Measurements from ENCODE around the gene L3MBTL4. TPM values are rescaled to one million over a fixed set of nuclear protein-coding genes. Genes with fewer than 3 reads are reported as not detected.

The L3MBTL4 gene
- total and polyA plus RNA-seq, 8 donors, result 5.7 to 13.9 (median 6.9) TPM

DNA sequence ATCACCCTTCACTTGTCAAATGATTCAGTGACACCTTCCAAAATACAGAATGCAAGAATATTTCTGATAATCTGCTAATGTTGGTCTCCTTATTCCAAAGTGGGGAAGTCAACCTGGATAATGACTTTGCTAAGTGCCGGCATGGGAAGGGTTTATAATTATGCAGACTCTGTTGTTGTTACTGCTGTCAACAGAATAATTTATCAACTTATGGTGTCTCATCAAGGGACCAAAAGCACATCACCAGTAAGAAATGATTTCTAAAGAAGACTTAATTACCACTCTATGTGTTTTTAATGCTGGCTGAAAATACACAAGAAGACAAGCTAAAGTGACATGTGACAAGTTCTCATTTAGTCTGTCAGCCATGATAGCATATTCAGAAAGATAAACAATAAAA, 403.8 kb downstream of the L3MBTL4 start:
- Histone ChIP-seq H3K27me3 (no peaks in the 10 kb centered on the region), H3K9me3 (no peaks in the 10 kb centered on the region), H3K27ac (no peak overlapping the region), H3K4me1 (no peaks in the 10 kb centered on the region), H3K36me3 (no peaks in the 10 kb centered on the region), H3K4me3 (no peak overlapping the region)
- no peak for DNase-seq
- TF ChIP-seq, protein P1, sequence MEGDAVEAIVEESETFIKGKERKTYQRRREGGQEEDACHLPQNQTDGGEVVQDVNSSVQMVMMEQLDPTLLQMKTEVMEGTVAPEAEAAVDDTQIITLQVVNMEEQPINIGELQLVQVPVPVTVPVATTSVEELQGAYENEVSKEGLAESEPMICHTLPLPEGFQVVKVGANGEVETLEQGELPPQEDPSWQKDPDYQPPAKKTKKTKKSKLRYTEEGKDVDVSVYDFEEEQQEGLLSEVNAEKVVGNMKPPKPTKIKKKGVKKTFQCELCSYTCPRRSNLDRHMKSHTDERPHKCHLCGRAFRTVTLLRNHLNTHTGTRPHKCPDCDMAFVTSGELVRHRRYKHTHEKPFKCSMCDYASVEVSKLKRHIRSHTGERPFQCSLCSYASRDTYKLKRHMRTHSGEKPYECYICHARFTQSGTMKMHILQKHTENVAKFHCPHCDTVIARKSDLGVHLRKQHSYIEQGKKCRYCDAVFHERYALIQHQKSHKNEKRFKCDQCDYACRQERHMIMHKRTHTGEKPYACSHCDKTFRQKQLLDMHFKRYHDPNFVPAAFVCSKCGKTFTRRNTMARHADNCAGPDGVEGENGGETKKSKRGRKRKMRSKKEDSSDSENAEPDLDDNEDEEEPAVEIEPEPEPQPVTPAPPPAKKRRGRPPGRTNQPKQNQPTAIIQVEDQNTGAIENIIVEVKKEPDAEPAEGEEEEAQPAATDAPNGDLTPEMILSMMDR (IDR thresholded peaks at IDR 0.05), result no peak
- intact Hi-C loops (cut with DNase I), result no loop called here
- no peak for ATAC-seq

DNA sequence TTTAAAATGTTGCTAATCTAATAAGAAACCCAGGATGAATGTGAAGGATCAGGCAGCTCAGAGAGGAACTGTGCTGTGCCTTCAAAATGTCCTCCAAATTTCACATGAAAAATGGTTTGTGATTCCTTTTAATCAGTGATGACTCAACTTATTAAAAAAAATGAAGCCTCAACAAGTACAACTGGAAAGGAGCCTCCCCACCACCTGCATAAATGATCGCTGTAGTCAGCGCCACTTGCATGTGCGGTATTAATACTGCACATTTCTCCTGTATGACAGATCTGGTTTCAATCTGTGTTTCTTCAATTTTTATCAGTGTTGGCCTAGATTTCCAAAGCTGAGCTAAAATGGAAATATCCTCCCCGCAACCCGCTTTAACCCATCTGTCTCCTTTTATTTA, 404.4 kb downstream of the L3MBTL4 start:
- H3K36me3 ChIP-seq, result no peaks in the 10 kb centered on the region
- H3K27ac ChIP-seq, result no peak overlapping the region
- H3K27me3 ChIP-seq, result no peaks in the 10 kb centered on the region
- DNase-seq (no peak), ATAC-seq (no peak)
- no peak overlapping the region for H3K4me3 ChIP-seq
- TF ChIP-seq, protein P1 (IDR thresholded peaks at IDR 0.05), result no peak
- no peaks in the 10 kb centered on the region for H3K9me3 ChIP-seq
- H3K4me1 ChIP-seq, result no peaks in the 10 kb centered on the region
- intact Hi-C loops (cut with DNase I), result no loop called here

- ATAC-seq, result no peak
- no peaks in the 10 kb centered on the region for H3K4me1 ChIP-seq
- no peaks in the 10 kb centered on the region for H3K9me3 ChIP-seq
- H3K4me3 ChIP-seq, result no peak overlapping the region
- no peak overlapping the region for H3K27ac ChIP-seq
- H3K36me3 ChIP-seq, result no peaks in the 10 kb centered on the region
- no peak for DNase-seq
- TF ChIP-seq, protein P1 (IDR thresholded peaks at IDR 0.05), result no peak
- no peaks in the 10 kb centered on the region for H3K27me3 ChIP-seq
- intact Hi-C loops (cut with DNase I), result no loop called here
Observed at GRCh38 chr18:6009756-6010155, 405.0 kb downstream of the L3MBTL4 start.

GRCh38 chr18:6004683-6005082, 410.0 kb downstream of the L3MBTL4 start:
- no peak overlapping the region for H3K27ac ChIP-seq
- intact Hi-C loops (cut with DNase I), result no loop called here
- H3K4me1 ChIP-seq, result no peaks in the 10 kb centered on the region
- TF ChIP-seq, protein P1 (IDR thresholded peaks at IDR 0.05), result no peak
- no peaks in the 10 kb centered on the region for H3K36me3 ChIP-seq
- ATAC-seq (no peak), DNase-seq (no peak)
- no peaks in the 10 kb centered on the region for H3K27me3 ChIP-seq
- H3K9me3 ChIP-seq, result peaks cover 0 to 7% of the 10 kb centered on the region in 2 donors
- no peak overlapping the region for H3K4me3 ChIP-seq

- Histone ChIP-seq H3K4me3 (no peak overlapping the region), H3K27me3 (no peaks in the 10 kb centered on the region), H3K27ac (no peak overlapping the region), H3K36me3 (no peaks in the 10 kb centered on the region), H3K4me1 (no peaks in the 10 kb centered on the region), H3K9me3 (peaks cover 0 to 10% of the 10 kb centered on the region in 2 donors)
- intact Hi-C loops (cut with DNase I), result no loop called here
- no peak for ATAC-seq
- DNase-seq, result no peak
- TF ChIP-seq, protein P1 (IDR thresholded peaks at IDR 0.05), result no peak
Observed at GRCh38 chr18:6004119-6004518, 410.6 kb downstream of the L3MBTL4 start.

Data from left lung (tissue), 10 donors.